IMR-90 (cell line): Measurements from ENCODE around the gene FRMD1. TPM values are rescaled to one million over a fixed set of nuclear protein-coding genes. Genes with fewer than 3 reads are reported as not detected.

ENCODE experiments used
- ATAC-seq: fragments of 200-7000 bp; cut with Tn5 transposase; 2 replicates; pipeline ENCODE4 v1.9.1; 2020; ENCODE audit warnings: low read depth, mild to moderate bottlenecking, moderate library complexity
- BruUV-seq: library from RNA; stranded (reverse); fragments of 400-500 nt; replicated peaks from 2 replicates; lab custom pipeline; 2021; lab: Mats Ljungman, UMichigan
- CTCF ChIA-PET: fragments of 300-600 bp; formaldehyde crosslinking; extraction: SDS; loops from one replicate; lab custom pipeline; 2021; ENCODE audit warnings: antibody characterized with exemption; lab: Yijun Ruan, JAX
- POLR2A ChIA-PET: fragments of 300-600 bp; sonication (Branson Sonifier 250); formaldehyde crosslinking; loops from one replicate; lab custom pipeline; 2022; ENCODE audit warnings: antibody characterized with exemption; ENCODE audit not compliant: unreplicated experiment; lab: Charles Lee
- DNase-seq: peaks from one replicate; pipeline ENCODE4 v3.0.0; 2013
- H2AFZ ChIP-seq: replicated peaks from 2 replicates; pipeline ENCODE3; 2013; ENCODE audit warnings: low read length, mild to moderate bottlenecking; ENCODE audit not compliant: poor library complexity
- H2AK5ac ChIP-seq: 2 replicates; pipeline ENCODE4 v1.6.1; 2013; ENCODE audit warnings: low read depth, low read length, inconsistent platforms
- H2AK9ac ChIP-seq: replicated peaks from 2 replicates; pipeline ENCODE3; 2013; ENCODE audit warnings: mild to moderate bottlenecking, low read depth, low read length, moderate library complexity; ENCODE audit not compliant: poor library complexity
- H2BK120ac ChIP-seq: 2 replicates; pipeline ENCODE4 v1.6.1; 2013; ENCODE audit warnings: low read depth, low read length, inconsistent platforms
- H2BK15ac ChIP-seq: 3 replicates; pipeline ENCODE4 v1.6.1; 2013; ENCODE audit warnings: low read depth, low read length, inconsistent platforms
- H2BK20ac ChIP-seq: 2 replicates; pipeline ENCODE4 v1.6.1; 2013; ENCODE audit warnings: low read depth, mild to moderate bottlenecking, inconsistent platforms, low read length, moderate library complexity
- H2BK5ac ChIP-seq: 2 replicates; pipeline ENCODE4 v1.6.1; 2013; ENCODE audit warnings: mild to moderate bottlenecking, low read depth, low read length, inconsistent platforms; ENCODE audit not compliant: poor library complexity, severe bottlenecking
- H3K14ac ChIP-seq: replicated peaks from 2 replicates; pipeline ENCODE4 v1.6.1; 2013; ENCODE audit warnings: low read depth, low read length, inconsistent platforms
- H3K18ac ChIP-seq: 2 replicates; pipeline ENCODE4 v1.6.1; 2013; ENCODE audit warnings: low read depth, low read length, control low read depth
- H3K23ac ChIP-seq: 2 replicates; pipeline ENCODE4 v1.6.1; 2013; ENCODE audit warnings: low read depth, low read length, inconsistent platforms
- H3K27ac ChIP-seq: 2 replicates; pipeline ENCODE4 v1.5.1; 2013; ENCODE audit warnings: mild to moderate bottlenecking, control low read depth, low read length; ENCODE audit not compliant: insufficient read depth
- H3K27me3 ChIP-seq: 2 replicates; pipeline ENCODE4 v1.6.1; 2013; ENCODE audit warnings: low read length; ENCODE audit not compliant: control insufficient read depth, insufficient read depth
- H3K36me3 ChIP-seq: 2 replicates; pipeline ENCODE4 v1.6.1; 2013; ENCODE audit warnings: low read length, mixed read lengths; ENCODE audit not compliant: control insufficient read depth, insufficient read depth
- H3K4ac ChIP-seq: 2 replicates; pipeline ENCODE4 v1.6.1; 2013; ENCODE audit warnings: low read depth, low read length, inconsistent platforms
- H3K4me1 ChIP-seq: 2 replicates; pipeline ENCODE4 v1.6.1; 2013; ENCODE audit warnings: low read length, mixed read lengths; ENCODE audit not compliant: control insufficient read depth, insufficient read depth
- H3K4me2 ChIP-seq: 2 replicates; pipeline ENCODE4 v1.6.1; 2013; ENCODE audit warnings: low read depth, mild to moderate bottlenecking, control low read depth, low read length, moderate library complexity
- H3K4me3 ChIP-seq: 2 replicates; pipeline ENCODE4 v1.5.1; 2013; ENCODE audit warnings: low read depth, mild to moderate bottlenecking, control low read depth, low read length, moderate library complexity; ENCODE audit not compliant: insufficient read depth
- H3K56ac ChIP-seq: 2 replicates; pipeline ENCODE4 v1.6.1; 2013; ENCODE audit warnings: low read length, inconsistent platforms; ENCODE audit not compliant: insufficient read depth; ENCODE audit errors: extremely low read depth
- H3K79me1 ChIP-seq, 2 experiments: 2 replicates each; pipeline ENCODE4 v1.6.1; 2013; ENCODE audit warnings: low read length in 2 of 2, inconsistent platforms in 1 of 2, low read depth in 1 of 2
- H3K9ac ChIP-seq: 2 replicates; pipeline ENCODE4 v1.6.1; 2013; ENCODE audit warnings: low read depth, low read length, control low read depth
- H3K9me1 ChIP-seq: 2 replicates; pipeline ENCODE4 v1.6.1; 2013; ENCODE audit warnings: low read length, inconsistent platforms; ENCODE audit not compliant: insufficient read depth
- H3K9me3 ChIP-seq: 2 replicates; pipeline ENCODE4 v1.6.1; 2013; ENCODE audit warnings: low read length; ENCODE audit not compliant: control insufficient read depth, insufficient read depth
- H4K20me1 ChIP-seq: 2 replicates; pipeline ENCODE4 v1.6.1; 2013; ENCODE audit warnings: low read length, inconsistent platforms; ENCODE audit not compliant: insufficient read depth
- H4K5ac ChIP-seq: 2 replicates; pipeline ENCODE4 v1.6.1; 2013; ENCODE audit warnings: mild to moderate bottlenecking, low read depth, low read length, control low read depth
- H4K8ac ChIP-seq, 2 experiments: 2 replicates each; pipeline ENCODE4 v1.6.1; 2013; ENCODE audit warnings: low read depth in 2 of 2, low read length in 2 of 2, control low read depth in 1 of 2, inconsistent platforms in 1 of 2
- H4K91ac ChIP-seq: 2 replicates; pipeline ENCODE4 v1.6.1; 2013; ENCODE audit warnings: low read depth, low read length, inconsistent platforms; ENCODE audit not compliant: insufficient read depth
- NFE2L2 ChIP-seq: fragments of 150-350 bp; IDR thresholded peaks from 2 replicates; pipeline ENCODE4 v1.6.1; 2016; ENCODE audit warnings: low read depth, mild to moderate bottlenecking, low read length
- WGBS, 2 experiments: methylation state at CpG; one replicate each; pipeline versions ENCODE4 v1.1.5 to v1.1.7; 2013; ENCODE audit warnings: missing lambda C conversion rate in 2 of 2; ENCODE audit not compliant: insufficient read length in 1 of 2; ENCODE audit errors: extremely low coverage in 2 of 2; 5-methylcytosine and 5-hydroxymethylcytosine counted together
- dilution Hi-C: fragments of 300-500 bp; cut with HindIII; formaldehyde crosslinking; loops from one replicate; pipeline ENCODE4 v1.14.3; 2018; ENCODE audit warnings: low sequenced_read_pairs; ENCODE audit not compliant: unreplicated experiment
- in situ Hi-C: fragments of 300-500 bp; cut with MboI; formaldehyde crosslinking; loops from 3 replicates; pipeline ENCODE4 v1.14.3; 2019; ENCODE audit warnings: low sequenced_read_pairs, inconsistent platforms, mixed read lengths
- intact Hi-C: fragments of 100-400 bp; cut with micrococcal nuclease; formaldehyde crosslinking; loops from 2 replicates; pipeline ENCODE4 v1.10.0; 2022
- polyA plus RNA-seq, 3 experiments: library from polyadenylated mRNA; depleted of rRNA; stranded (reverse); fragments of >200 nt; gene quantifications; 2 replicates each; pipeline ENCODE4 v1.2.3, GENCODE V29; 2012; ENCODE audit warnings: low replicate concordance in 1 of 3
- total RNA-seq: library from RNA; depleted of rRNA; stranded (reverse); fragments of >200 nt; gene quantifications from 2 replicates; pipeline ENCODE4 v1.2.3, GENCODE V29; 2012
- TF ChIP-seq, protein P1 (sequence below): fragments of 150-350 bp; IDR thresholded peaks from 2 replicates; pipeline ENCODE4 v1.6.1; 2016; ENCODE audit warnings: low read depth, mild to moderate bottlenecking, low read length, moderate library complexity, borderline replicate concordance

FRMD1 gene
- total and polyA plus RNA-seq, 2 of the 4 experiments (the other 2 are of a cell fraction), result not detected

DNA sequence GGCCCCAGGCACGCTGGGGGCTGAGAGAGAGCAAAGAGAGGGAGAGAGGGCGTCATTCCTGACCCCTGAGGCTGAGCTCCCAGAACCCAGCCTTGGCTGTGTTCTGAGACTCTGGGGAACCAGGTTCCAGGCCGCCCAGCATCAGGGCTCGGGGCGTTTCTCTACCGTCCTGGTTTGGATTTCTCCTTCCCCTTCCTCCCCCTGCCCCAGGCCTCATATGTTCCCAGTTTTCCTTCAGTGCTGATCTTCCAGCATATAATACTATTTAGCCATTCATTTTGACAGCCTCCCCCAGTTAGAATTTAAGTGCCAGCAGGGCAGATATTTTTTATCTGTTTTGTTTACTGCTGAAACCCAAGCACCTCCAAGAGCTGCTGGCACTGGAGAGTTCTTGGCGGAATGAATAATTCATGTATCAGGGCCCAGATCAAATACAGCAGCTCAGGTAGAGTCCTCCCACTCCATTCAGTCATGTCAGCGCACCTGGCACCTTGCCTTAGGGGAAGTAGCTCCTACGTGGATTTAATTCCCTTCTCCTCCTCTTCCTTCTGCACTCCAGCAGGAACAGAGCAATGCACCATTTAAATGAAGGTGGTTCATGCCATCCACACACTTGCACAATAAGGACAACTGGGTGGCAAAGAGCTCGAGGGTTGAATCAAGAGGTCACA lies 23.4 kb upstream of the FRMD1 start:
- H2BK15ac ChIP-seq, result no peak overlapping the region
- 70% methylated on average over 3 of the region's 10 CpGs; no CpG with 5 or more reads in 1 of the 2 experiments for WGBS, 2 experiments
- H3K4me3 ChIP-seq, result no peak overlapping the region
- no peak overlapping the region for H3K9ac ChIP-seq
- DNase-seq (no peak), ATAC-seq (no peak)
- H3K4me2 ChIP-seq, result no peak overlapping the region
- H2BK5ac ChIP-seq, result no peak overlapping the region
- intact Hi-C loops, result no loop called here
- dilution Hi-C loops, result no loop called here
- no peak overlapping the region for H3K27ac ChIP-seq
- H3K79me1 ChIP-seq, result no peaks in the 10 kb centered on the region
- no peak overlapping the region for H3K18ac ChIP-seq
- H4K8ac ChIP-seq, result no peak overlapping the region
- H3K27me3 ChIP-seq, result peaks cover 48% of the 10 kb centered on the region
- H3K4ac ChIP-seq, result no peak overlapping the region
- H3K23ac ChIP-seq, result no peak overlapping the region
- CTCF ChIA-PET, result interaction anchor here (0.9 kb wide), 1 partner anchor 13 kb away, joined by 3 read pairs; no protein-coding TSS in a partner anchor
- H2AK5ac ChIP-seq, result no peak overlapping the region
- POLR2A ChIA-PET, result no interaction called here
- no peak overlapping the region for H4K91ac ChIP-seq
- no peak overlapping the region for H2BK120ac ChIP-seq
- no peak overlapping the region for H3K56ac ChIP-seq
- H3K14ac ChIP-seq, result no peak overlapping the region
- no peak overlapping the region for H2BK20ac ChIP-seq
- no peaks in the 10 kb centered on the region for H4K20me1 ChIP-seq
- no peaks in the 10 kb centered on the region for H3K9me1 ChIP-seq
- H2AFZ ChIP-seq, result no peak overlapping the region
- no TSS peak for BruUV-seq
- H3K9me3 ChIP-seq, result no peaks in the 10 kb centered on the region
- TF ChIP-seq, protein P1, sequence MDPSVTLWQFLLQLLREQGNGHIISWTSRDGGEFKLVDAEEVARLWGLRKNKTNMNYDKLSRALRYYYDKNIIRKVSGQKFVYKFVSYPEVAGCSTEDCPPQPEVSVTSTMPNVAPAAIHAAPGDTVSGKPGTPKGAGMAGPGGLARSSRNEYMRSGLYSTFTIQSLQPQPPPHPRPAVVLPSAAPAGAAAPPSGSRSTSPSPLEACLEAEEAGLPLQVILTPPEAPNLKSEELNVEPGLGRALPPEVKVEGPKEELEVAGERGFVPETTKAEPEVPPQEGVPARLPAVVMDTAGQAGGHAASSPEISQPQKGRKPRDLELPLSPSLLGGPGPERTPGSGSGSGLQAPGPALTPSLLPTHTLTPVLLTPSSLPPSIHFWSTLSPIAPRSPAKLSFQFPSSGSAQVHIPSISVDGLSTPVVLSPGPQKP, result no peak
- no peak for TF ChIP-seq NFE2L2
- in situ Hi-C loops, result no loop called here
- H3K4me1 ChIP-seq, result no peaks in the 10 kb centered on the region
- H3K36me3 ChIP-seq, result no peaks in the 10 kb centered on the region
- H2AK9ac ChIP-seq, result no peak overlapping the region
- H4K5ac ChIP-seq, result no peak overlapping the region
